ENCODE results near the gene SLC5A5.

SLC5A5 gene

DNA sequence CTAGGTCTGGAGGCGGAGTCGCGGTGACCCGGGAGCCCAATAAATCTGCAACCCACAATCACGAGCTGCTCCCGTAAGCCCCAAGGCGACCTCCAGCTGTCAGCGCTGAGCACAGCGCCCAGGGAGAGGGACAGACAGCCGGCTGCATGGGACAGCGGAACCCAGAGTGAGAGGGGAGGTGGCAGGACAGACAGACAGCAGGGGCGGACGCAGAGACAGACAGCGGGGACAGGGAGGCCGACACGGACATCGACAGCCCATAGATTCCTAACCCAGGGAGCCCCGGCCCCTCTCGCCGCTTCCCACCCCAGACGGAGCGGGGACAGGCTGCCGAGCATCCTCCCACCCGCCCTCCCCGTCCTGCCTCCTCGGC, at the start of gene SLC5A5:
SLC5A5 (plus strand) TSS at position 68 of the 373 bp plus-strand sequence. CDS start 375 bp downstream, outside the sequence.
- H3K9ac ChIP-seq (ENCODE audit: insufficient read length, low read depth), result peak within 1 kb of the TSS; percentile 54
- H3K4me1 ChIP-seq (ENCODE audit: insufficient read depth, insufficient read length), result peaks cover 19% of the 10 kb centered on the region
- no peak within 1 kb of the TSS for H3K4me3 ChIP-seq (ENCODE audit: insufficient read length, low read depth)
- no peak for DNase-seq (ENCODE audit: low read depth, low spot score)
- TF ChIP-seq ZNF274 (IDR thresholded peaks at IDR 0.05; ENCODE audit: low read depth, low read length) (no peak), SUZ12 (IDR thresholded peaks at IDR 0.05; ENCODE audit: extremely low read depth, insufficient read depth, insufficient read length) (no peak), YY1 (IDR thresholded peaks at IDR 0.05; ENCODE audit: insufficient read depth, insufficient read length) (no peak)
- H3K36me3 ChIP-seq (ENCODE audit: insufficient read depth, insufficient read length, low read length), result no peaks in the 10 kb centered on the region
- H3K27me3 ChIP-seq (ENCODE audit: insufficient read depth, insufficient read length), result peaks cover 35% of the 10 kb centered on the region
- H3K9me3 ChIP-seq (ENCODE audit: insufficient read depth, low read length), result no peaks in the 10 kb centered on the region

DNA sequence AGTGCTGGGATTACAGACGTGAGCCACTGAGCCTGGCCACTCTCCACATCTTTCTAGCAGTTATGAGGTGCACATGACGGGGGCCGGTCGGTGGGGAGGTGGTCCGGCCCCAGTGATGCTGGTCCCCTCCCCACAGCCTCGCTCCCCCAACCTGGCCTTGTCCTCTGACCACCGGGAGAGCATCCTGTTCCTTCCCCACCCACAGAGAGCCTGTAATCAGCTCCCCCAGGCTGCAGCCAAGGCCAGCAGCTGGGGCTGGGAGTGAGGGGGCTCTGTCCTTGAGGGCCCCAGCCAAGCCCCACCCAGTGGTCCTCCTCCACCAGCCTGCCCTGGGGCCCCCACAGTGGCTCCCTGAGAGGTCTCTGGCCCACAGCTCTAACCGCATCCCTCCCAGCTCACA, 47.4 kb upstream of the SLC5A5 start:
- Histone ChIP-seq H3K9me3 (ENCODE audit: insufficient read depth, low read length) (no peaks in the 10 kb centered on the region), H3K4me1 (ENCODE audit: insufficient read depth, insufficient read length) (no peaks in the 10 kb centered on the region), H3K36me3 (ENCODE audit: insufficient read depth, insufficient read length, low read length) (no peaks in the 10 kb centered on the region), H3K4me3 (ENCODE audit: insufficient read length, low read depth) (no peak overlapping the region), H3K27me3 (ENCODE audit: insufficient read depth, insufficient read length) (no peaks in the 10 kb centered on the region), H3K9ac (ENCODE audit: insufficient read length, low read depth) (no peak overlapping the region)
- no peak for TF ChIP-seq YY1 (IDR thresholded peaks at IDR 0.05; ENCODE audit: insufficient read depth, insufficient read length)
- no peak for TF ChIP-seq ZNF274 (IDR thresholded peaks at IDR 0.05; ENCODE audit: low read depth, low read length)
- no peak for TF ChIP-seq SUZ12 (IDR thresholded peaks at IDR 0.05; ENCODE audit: extremely low read depth, insufficient read depth, insufficient read length)
- DNase-seq (ENCODE audit: low read depth, low spot score), result no peak

DNA sequence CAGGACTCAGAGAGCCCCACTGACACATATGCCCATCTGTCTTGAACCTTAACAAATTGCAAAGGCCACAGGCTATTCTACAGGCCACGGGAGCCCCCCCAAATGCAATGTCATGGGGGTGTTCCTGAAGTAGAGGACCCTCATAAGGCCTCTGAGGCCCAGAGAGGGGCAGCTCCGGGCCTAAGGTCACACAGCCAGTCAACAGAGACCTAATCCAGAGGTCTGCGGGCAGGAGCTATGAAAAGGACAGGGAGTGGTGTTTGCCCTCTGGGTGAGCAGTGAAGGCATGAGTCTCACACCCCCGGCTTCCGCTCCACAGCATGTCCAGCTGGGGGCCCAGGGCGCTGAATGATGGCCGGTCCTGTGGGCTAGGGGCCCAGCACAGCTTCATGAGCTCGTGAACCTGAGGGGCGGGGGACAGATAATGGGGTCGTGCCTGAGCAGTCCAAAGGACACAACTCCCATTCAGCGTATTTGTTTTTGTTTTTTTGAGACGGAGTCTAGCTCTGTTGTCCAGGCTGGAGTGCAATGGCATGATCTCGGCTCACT, 45.2 kb upstream of the SLC5A5 start:
- no peak for DNase-seq (ENCODE audit: low read depth, low spot score)

DNA sequence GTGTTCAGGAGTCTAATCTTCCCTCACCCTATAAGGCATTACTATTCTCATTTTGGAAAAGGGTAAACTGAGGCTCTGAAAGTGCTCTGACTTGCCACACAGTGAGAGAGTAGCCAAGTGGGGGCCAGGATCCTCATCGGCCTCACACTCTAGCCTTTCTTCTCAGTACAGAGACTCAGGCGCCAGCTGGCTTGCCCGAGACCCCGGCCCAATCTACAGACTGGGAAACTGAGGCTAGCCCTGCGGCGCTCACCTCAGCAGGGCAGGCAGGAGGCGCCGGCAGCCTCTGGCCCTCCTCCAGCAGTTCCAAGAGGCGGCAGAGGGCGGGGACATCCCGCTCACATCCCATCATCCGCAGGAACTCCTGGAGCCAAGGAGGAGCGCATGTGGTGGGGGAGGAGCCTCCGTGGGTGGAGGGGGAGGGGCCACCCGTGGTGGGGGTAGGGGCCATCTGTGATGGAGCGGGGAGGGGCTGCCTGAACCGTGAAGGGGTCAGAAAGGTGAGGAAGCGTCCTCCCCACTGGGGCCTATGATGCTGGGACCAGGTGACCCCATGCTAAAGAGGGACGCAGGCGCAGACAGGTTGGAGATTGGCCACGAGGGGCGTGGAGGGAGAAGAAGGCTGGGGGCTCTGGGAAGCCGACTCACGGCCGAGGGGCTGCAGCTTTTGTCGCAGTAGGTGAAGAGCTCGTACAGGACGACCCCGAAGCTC, 41.7 kb upstream of the SLC5A5 start:
- Histone ChIP-seq H3K27me3 (ENCODE audit: insufficient read depth, insufficient read length) (peaks cover 22% of the 10 kb centered on the region), H3K4me1 (ENCODE audit: insufficient read depth, insufficient read length) (peaks cover 10% of the 10 kb centered on the region), H3K36me3 (ENCODE audit: insufficient read depth, insufficient read length, low read length) (no peaks in the 10 kb centered on the region), H3K9me3 (ENCODE audit: insufficient read depth, low read length) (no peaks in the 10 kb centered on the region), H3K9ac (ENCODE audit: insufficient read length, low read depth) (peak overlapping the region; percentile 70), H3K4me3 (ENCODE audit: insufficient read length, low read depth) (peak overlapping the region; percentile 42)
- DNase-seq (ENCODE audit: low read depth, low spot score), result peak; percentile 68
- TF ChIP-seq ZNF274 (IDR thresholded peaks at IDR 0.05; ENCODE audit: low read depth, low read length) (no peak), SUZ12 (IDR thresholded peaks at IDR 0.05; ENCODE audit: extremely low read depth, insufficient read depth, insufficient read length) (no peak), YY1 (IDR thresholded peaks at IDR 0.05; ENCODE audit: insufficient read depth, insufficient read length) (no peak)

More for the DNA sequence above, 45.2 kb upstream of the SLC5A5 start:
- TF ChIP-seq YY1 (IDR thresholded peaks at IDR 0.05; ENCODE audit: insufficient read depth, insufficient read length) (no peak), ZNF274 (IDR thresholded peaks at IDR 0.05; ENCODE audit: low read depth, low read length) (no peak), SUZ12 (IDR thresholded peaks at IDR 0.05; ENCODE audit: extremely low read depth, insufficient read depth, insufficient read length) (no peak)
- no peaks in the 10 kb centered on the region for H3K9me3 ChIP-seq (ENCODE audit: insufficient read depth, low read length)
- no peak overlapping the region for H3K9ac ChIP-seq (ENCODE audit: insufficient read length, low read depth)
- H3K27me3 ChIP-seq (ENCODE audit: insufficient read depth, insufficient read length), result peaks cover 6% of the 10 kb centered on the region
- H3K4me1 ChIP-seq (ENCODE audit: insufficient read depth, insufficient read length), result peaks cover 4% of the 10 kb centered on the region
- H3K36me3 ChIP-seq (ENCODE audit: insufficient read depth, insufficient read length, low read length), result no peaks in the 10 kb centered on the region
- H3K4me3 ChIP-seq (ENCODE audit: insufficient read length, low read depth), result no peak overlapping the region

DNA sequence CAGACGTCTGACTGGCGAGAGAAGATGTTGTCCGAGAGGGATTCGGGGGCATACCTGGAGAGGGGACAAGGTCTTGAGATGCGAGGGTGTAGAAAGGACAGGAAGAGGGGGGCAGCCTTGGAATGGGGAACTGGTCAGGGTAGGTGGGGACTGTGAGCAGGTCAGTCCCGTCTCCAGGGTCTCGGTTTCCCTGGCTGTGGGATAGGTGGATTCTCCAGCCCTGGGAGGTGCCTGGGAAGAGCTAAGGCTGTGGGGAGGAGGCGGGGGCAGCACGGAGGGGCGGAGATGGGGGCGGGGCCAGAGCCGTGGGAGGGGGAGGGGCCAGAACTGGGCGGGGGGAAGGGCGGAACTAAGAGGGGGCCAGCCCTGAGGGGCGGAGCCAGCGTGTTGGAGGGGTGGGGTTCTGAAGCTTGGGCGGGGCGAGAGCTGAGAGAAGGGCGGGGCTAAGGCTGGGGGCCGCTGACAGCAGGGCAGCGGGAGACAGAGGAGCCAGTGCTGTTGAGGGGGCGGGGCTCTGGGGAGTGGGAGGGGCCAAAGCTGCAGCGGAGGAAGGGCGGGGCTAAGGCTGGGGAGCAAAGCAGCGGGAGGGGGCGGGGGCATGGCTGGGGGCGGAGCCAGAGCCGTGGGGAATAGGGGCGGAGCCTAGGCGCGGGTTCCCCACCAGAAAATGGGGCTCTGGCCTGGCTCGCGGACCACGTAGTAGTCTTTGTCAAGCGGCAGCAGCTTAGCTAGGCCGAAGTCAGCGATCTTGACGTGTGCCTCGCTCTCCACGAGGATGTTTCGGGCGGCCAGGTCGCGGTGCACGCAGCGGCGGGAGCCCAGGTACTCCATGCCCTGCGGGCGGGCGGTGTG, 41.0 kb upstream of the SLC5A5 start:
- H3K36me3 ChIP-seq (ENCODE audit: insufficient read depth, insufficient read length, low read length), result no peaks in the 10 kb centered on the region
- peaks cover 22% of the 10 kb centered on the region for H3K27me3 ChIP-seq (ENCODE audit: insufficient read depth, insufficient read length)
- peak overlapping the region; percentile 87 for H3K4me3 ChIP-seq (ENCODE audit: insufficient read length, low read depth)
- H3K9ac ChIP-seq (ENCODE audit: insufficient read length, low read depth), result peak overlapping the region; percentile 80
- TF ChIP-seq ZNF274 (IDR thresholded peaks at IDR 0.05; ENCODE audit: low read depth, low read length), result no peak
- TF ChIP-seq SUZ12 (IDR thresholded peaks at IDR 0.05; ENCODE audit: extremely low read depth, insufficient read depth, insufficient read length), result no peak
- TF ChIP-seq YY1 (IDR thresholded peaks at IDR 0.05; ENCODE audit: insufficient read depth, insufficient read length), result no peak
- H3K4me1 ChIP-seq (ENCODE audit: insufficient read depth, insufficient read length), result peaks cover 11% of the 10 kb centered on the region
- H3K9me3 ChIP-seq (ENCODE audit: insufficient read depth, low read length), result no peaks in the 10 kb centered on the region
- peak; percentile 88 for DNase-seq (ENCODE audit: low read depth, low spot score)

DNA sequence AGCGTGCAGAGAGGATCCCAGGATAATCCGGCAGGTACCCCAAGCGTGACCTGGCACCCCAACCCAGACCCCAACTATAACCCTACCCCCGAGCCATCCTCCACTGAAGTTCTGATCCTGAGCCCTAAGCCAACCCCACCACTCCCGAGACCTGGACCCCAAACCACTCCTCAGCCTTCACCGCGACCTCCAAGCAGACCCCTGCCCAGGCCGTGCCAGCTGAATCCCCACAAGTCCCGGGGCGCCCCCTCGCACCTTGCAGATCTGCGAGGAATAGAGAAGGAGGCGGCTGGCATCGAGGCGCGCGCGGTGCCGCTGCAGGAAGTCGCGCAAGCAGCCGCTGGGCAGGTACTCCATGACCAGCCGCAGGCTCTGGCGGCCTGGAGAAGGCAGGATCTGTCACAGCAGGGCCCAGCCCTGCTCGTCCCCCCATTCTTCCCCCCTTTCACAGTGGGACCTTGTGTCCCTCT, 40.3 kb upstream of the SLC5A5 start:
- Histone ChIP-seq H3K36me3 (ENCODE audit: insufficient read depth, insufficient read length, low read length) (no peaks in the 10 kb centered on the region), H3K9me3 (ENCODE audit: insufficient read depth, low read length) (no peaks in the 10 kb centered on the region), H3K4me1 (ENCODE audit: insufficient read depth, insufficient read length) (peaks cover 14% of the 10 kb centered on the region), H3K4me3 (ENCODE audit: insufficient read length, low read depth) (peak overlapping the region; percentile 87), H3K9ac (ENCODE audit: insufficient read length, low read depth) (peak overlapping the region; percentile 80), H3K27me3 (ENCODE audit: insufficient read depth, insufficient read length) (peaks cover 22% of the 10 kb centered on the region)
- TF ChIP-seq ZNF274 (IDR thresholded peaks at IDR 0.05; ENCODE audit: low read depth, low read length) (no peak), SUZ12 (IDR thresholded peaks at IDR 0.05; ENCODE audit: extremely low read depth, insufficient read depth, insufficient read length) (no peak), YY1 (IDR thresholded peaks at IDR 0.05; ENCODE audit: insufficient read depth, insufficient read length) (no peak)
- no peak for DNase-seq (ENCODE audit: low read depth, low spot score)
